HS-27A (cell line): Measurements from ENCODE around the gene PPP1CC.

Source experiments
- DNase-seq: peaks from one replicate; pipeline ENCODE4 v3.0.0-alpha.2; 2012; ENCODE audit warnings: low read depth, missing footprints

PPP1CC gene

DNA sequence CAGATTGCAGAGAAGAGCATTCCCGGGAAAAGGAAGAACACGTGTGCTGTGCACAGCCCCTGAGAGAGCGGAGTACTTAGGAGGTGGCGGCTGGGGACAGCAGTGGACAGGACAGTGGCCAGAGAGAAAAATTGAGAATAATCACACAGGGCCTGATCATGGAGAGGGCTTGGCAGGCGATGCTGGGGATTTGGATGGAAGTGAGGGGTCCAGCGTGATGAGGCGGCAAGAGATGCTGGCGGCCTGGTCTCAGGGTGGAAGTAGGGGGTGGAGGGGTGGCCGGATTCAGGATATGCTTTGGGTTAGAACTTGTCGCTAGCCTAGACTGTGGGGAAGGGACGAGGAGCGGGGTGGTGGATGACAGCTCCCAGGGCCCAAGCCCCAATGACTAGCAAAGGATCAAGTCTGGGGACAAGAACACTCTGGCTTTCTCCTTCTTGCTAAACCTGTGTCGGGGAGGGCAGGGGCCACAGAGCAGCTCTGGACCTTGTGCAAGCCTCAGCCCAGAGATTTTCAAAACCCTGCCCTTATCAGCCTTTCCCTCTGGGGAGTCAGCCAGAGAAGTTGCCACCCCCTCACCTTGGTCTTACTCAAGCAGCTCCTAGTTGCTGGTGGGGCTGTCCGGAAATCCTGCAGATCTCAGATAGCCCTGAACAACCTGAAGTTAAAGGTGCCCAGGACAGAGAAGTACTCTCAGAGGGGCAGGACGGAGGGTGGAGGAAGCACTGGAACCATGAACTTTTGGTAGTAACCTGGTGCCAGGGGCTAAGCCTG, 55.1 kb downstream of the PPP1CC start:
- no peak for DNase-seq

DNA sequence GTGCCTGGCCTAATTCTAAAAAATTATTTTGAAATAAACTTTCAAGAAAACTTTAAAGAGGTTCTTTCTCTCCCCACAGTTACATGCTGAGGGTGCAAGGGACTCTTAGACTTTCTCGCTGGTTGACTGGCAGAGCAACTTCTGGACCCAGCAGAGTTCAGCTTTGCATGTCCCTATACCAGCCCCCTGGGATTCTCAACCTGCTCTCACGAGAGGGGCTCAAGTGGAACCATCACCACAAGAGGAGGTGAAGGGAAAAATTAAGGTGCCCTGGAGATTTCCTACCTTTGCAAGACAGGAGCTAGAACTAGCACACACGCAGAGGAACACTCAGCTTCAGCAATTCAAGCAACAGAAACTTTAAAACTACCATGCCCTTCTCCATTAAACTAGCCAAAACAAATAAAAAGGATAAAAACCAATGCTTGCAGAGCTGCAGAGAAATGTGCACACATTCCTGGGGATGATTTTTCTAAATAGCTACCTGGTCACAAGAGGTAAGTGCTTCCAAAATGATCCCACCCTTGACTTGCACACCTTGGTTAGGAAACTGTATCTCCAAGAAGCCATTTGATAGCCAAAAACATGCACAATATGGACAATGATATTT, 56.3 kb downstream of the PPP1CC start:
- DNase-seq = no peak

DNA sequence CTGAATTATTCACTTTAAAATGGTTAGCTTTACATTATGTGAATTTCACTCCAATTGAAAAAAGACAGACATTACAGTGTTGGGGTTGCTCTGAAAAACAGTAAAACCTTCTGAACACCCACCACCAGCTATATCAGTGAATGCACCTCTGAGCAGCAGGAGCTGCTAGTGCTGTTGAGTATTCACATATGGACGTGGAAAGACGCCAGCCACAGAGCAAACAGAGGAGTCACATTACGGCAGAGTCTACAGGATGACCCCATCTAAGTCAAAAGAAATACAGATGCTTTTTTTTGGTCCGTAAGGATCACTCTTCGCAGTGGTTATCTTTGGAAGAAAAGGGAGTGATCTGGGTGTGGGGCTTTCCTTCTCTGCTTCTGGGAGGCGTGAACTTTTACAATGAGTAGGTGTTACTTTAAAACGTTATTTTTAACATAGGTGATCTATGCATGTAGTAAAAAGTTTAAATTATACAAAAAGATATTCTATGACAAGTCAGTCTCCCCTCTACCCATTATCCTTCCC, 58.3 kb downstream of the PPP1CC start:
- no peak for DNase-seq

DNA sequence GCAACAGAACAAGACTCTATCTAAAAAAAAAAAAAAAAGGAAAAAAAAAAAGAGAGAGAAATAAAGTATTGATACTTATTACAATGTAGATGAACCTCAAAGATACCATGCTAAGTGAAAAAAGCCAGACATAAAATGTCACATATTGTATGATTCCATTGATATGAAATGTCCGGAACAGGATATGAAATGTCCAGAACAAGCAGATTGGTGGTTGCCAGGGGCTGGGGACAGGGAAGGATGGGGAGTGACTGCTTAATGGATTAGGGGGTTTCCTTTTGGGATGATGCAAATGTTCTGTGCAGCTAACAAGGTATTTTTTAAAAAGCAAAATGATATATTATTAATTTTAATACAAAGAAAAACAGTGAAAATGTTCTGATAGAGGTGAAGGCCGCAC, 58.8 kb downstream of the PPP1CC start:
- no peak for DNase-seq

DNA sequence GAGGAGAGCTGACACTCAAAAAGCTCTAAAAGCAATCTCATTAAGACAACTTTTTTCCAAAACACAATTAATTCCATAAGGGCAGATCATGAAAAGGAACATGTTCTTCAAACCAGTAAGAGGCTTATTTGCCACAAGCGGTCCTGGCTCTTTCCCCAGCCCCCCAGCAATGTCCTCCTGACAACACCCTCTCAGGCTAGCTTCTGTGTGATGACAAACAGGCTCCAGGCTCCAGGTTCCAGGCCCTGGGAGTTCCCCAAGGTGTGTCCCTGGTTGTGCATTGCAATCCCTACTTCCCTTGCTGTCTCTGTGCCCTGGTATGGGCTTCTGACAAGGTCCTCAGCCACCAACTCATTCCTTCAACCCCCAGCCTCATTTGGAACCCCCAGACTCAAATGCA, 62.7 kb downstream of the PPP1CC start:
- no peak for DNase-seq

DNA sequence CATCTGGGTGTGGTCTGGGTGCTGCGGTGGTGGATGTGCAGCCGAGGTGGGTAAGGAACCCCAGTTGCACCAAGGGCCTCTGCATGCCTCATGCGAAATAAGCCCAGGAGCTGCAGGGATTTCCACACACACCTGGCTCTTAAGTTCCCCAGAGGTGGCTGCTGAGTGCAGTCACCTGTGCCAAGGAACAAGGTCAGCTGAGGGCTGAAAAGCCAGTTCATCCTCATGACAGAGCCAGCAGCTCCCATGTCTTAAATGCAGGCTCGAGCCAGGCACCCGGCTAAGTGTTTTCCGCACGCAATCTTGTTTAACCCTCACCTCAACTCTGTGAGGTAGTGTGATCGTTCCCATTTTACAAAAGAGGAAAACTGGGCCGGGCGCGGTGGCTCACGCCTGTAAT, 63.5 kb downstream of the PPP1CC start:
- DNase-seq = no peak

DNA sequence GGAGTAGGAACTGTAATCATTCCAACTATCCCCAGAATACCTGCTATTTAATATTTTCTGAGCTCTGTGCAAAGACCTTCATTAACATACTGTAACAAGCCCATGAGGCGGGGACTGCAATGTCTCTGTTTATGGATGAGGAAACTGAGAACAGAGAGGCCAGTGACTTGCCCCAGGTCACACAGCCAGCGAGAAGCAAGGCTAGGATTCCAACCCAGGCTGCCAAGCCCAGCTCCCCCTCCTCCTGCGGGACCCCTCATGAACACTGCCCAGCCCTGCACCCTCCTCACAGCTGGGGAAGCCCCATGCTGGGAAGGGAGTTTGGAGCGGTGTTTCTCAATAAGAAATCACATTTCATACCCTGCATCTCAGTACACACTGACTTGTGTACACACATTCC, 64.7 kb downstream of the PPP1CC start:
- no peak for DNase-seq

DNA sequence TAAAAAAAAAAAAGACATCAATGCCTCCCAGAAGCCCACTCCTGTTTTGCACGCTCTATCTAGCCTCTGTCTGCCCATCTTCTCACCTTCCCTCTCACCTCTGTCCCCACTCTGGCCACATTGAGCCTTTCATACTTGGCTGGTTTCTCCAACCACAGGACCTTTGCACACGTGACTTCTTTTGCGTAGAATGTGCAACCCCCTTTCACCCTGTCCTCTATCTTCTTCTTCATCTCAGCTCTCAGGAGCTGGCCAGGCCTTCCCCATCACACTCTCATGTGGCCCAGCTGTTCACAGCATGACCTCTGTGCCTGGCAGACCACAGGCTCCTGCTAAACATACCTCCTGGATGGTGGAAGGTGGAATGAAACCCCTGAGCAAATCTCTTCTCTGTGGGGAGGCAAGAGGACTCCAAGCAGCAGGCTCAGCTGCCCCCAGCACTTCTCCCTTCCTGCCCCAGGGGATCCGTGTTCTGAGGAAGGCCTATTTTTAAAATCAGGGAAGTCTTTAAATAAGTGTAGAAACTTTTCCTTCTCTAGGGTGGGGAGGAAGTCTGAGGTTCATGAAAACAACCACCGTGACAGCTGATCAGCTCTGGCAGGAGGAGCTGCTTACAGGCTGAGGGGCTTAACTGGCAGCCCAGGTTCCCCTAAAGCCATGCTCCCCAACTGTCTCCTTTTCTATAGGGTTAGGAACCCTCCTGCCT, 65.3 kb downstream of the PPP1CC start:
- no peak for DNase-seq

DNA sequence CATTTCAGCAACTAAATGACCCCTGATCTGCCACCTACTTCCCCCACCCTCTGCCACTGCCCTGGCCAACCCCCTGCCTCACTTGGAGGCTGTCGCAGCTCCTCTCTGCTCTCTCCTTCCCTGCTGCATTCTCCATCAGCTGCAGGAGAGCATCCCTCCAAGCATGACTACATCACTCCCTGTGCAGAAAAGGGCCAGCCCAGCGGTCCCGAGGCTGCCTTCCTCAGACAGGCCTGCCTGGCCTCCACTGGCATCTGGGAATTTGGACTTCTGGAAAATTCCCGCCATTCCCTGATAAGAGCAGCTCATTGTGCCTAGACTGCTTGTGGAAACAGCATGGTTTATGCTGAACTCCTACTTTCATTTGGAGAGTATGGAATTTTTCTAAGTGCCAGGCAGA, 66.5 kb downstream of the PPP1CC start:
- no peak for DNase-seq

DNA sequence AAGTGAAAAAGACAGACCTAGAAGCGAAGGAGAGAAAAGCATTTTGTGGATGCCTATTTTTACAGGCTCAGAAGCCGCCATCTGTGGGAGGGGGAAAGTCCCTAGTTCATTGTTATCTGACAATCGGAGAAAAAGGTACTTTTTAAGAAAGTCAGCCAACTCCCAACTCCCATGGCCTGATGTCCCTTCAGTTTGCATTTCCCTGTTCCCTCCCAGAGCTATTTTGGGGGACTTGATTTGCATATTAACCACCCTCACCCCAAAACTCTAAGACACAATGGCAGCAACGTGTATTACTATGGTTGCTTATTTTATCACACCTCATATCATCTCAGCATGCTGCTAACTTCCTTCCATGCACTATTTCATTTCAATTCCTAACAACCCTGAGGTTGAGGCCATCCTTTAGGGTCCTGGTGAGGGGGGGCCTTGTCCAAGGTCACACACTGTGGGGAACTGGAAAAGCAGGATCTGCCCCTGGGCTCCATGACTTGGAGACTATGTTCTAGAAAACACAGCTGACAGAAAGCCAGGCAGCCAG, 72.5 kb downstream of the PPP1CC start:
- no peak for DNase-seq
